ENCODE data around the gene PELI3.

The PELI3 gene

DNA sequence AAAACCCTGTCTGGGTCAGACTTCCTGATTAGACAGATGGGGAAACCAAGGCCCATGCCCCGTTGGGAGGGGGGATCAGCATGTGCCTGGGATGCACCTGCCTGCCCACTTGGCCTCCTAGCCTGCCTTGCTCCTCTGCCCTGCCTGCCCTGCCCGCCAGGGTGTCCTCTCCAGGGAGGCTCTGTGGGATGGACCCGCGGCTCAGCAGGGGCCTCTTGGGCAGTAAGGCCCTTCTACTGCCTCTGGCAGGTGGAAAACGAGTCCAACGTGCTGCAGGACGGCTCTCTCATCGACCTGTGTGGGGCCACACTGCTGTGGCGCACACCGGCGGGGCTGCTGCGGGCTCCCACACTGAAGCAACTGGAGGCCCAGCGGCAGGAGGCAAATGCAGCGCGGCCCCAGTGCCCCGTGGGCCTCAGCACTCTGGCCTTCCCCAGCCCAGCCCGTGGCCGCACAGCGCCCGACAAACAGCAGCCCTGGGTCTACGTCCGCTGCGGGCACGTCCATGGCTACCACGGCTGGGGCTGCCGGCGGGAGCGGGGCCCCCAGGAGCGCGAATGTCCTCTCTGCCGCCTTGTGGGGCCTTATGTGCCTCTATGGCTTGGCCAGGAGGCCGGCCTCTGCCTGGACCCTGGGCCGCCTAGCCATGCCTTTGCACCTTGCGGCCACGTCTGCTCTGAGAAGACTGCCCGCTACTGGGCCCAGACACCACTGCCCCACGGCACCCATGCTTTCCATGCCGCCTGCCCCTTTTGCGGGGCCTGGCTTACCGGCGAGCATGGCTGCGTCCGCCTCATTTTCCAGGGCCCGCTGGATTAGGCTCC lies 8.9 kb downstream of the PELI3 start:
- no peak overlapping the region for H3K4me3 Mint-ChIP-seq
- H3K27ac Mint-ChIP-seq = no peak overlapping the region
- DNase-seq (no peak), ATAC-seq (replicated peaks) (no peak)
- peaks cover 2 to 29% of the 10 kb centered on the region in 2 donors for H3K36me3 Mint-ChIP-seq
- no peaks in the 10 kb centered on the region for H3K9me3 Mint-ChIP-seq
- H3K27me3 Mint-ChIP-seq = no peaks in the 10 kb centered on the region
- H3K4me1 Mint-ChIP-seq = peaks cover 17 to 26% of the 10 kb centered on the region in 2 donors

GRCh38 chr11:66476173-66476840 lies 9.6 kb downstream of the PELI3 start:
- H3K4me1 Mint-ChIP-seq = peaks cover 21 to 30% of the 10 kb centered on the region in 2 donors
- peaks cover 2 to 26% of the 10 kb centered on the region in 2 donors for H3K36me3 Mint-ChIP-seq
- ATAC-seq (replicated peaks) (no peak), DNase-seq (no peak)
- no peaks in the 10 kb centered on the region for H3K27me3 Mint-ChIP-seq
- no peaks in the 10 kb centered on the region for H3K9me3 Mint-ChIP-seq
- H3K4me3 Mint-ChIP-seq = no peak overlapping the region
- peak overlapping the region; percentile 59 for H3K27ac Mint-ChIP-seq

GRCh38 chr11:66476841-66477251 lies 10.1 kb downstream of the PELI3 start:
- Mint-ChIP-seq H3K9me3 (no peaks in the 10 kb centered on the region), H3K4me1 (peaks cover 21 to 30% of the 10 kb centered on the region in 2 donors), H3K27ac (peak overlapping the region; percentile 59), H3K4me3 (no peak overlapping the region), H3K36me3 (peaks cover 2 to 26% of the 10 kb centered on the region in 2 donors), H3K27me3 (no peaks in the 10 kb centered on the region)
- ATAC-seq (replicated peaks) (no peak), DNase-seq (no peak)

- H3K4me1 Mint-ChIP-seq = peaks cover 24 to 36% of the 10 kb centered on the region in 2 donors
- H3K27ac Mint-ChIP-seq = no peak overlapping the region
- H3K36me3 Mint-ChIP-seq = peaks cover 7 to 30% of the 10 kb centered on the region in 2 donors
- H3K27me3 Mint-ChIP-seq = no peaks in the 10 kb centered on the region
- H3K4me3 Mint-ChIP-seq = no peak overlapping the region
- DNase-seq = no peak
- H3K9me3 Mint-ChIP-seq = no peaks in the 10 kb centered on the region
- no peak for ATAC-seq (replicated peaks)
These were observed 10.8 kb downstream of the PELI3 start for GRCh38 chr11:66477263-66478201.

GRCh38 chr11:66478729-66479393 lies 12.2 kb downstream of the PELI3 start:
- ATAC-seq (replicated peaks) (no peak), DNase-seq (no peak)
- Mint-ChIP-seq H3K27me3 (no peaks in the 10 kb centered on the region), H3K4me1 (peaks cover 24 to 38% of the 10 kb centered on the region in 2 donors), H3K36me3 (peaks cover 8 to 27% of the 10 kb centered on the region in 2 donors), H3K4me3 (peak overlapping the region; percentile 90 to 94), H3K27ac (peak overlapping the region; percentile 96), H3K9me3 (no peaks in the 10 kb centered on the region)

DNA sequence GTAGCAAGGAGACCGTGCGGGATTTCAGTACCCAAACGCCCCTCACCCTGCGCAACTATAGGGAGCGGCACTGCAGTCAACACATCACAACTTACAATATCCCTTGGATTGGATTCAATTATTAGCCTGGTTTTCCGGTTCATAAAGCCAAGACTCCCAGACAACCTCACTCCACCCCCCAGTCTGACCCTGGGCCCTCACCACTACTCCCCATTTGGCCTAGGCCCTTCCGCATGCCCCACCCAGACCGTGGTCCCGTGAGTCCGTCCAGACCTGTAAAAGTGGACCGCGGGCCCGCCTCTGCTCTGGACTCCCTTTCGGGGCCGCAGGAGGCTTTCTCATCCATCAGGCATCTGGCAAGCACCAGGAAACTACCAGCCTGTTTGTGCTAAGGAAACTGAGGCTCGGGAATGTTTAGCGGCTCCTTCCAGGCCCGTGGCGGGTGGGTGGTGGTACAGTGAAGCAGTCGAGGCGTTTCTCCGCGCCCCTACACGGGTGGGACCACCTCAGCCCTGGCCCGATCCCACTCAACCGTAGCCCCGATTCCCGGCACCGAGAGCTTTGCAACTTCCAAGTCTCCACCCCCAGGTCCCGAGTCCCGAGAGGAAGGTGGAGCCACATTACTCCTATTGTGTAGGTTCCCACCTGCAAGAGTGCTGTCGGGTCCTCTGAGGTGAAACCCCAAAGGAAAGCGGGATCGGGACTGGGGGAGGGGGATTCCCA lies 12.8 kb downstream of the PELI3 start:
- Mint-ChIP-seq H3K4me3 (peak overlapping the region; percentile 90 to 94), H3K9me3 (no peaks in the 10 kb centered on the region), H3K4me1 (peaks cover 24 to 38% of the 10 kb centered on the region in 2 donors), H3K36me3 (peaks cover 8 to 25% of the 10 kb centered on the region in 2 donors), H3K27ac (peak overlapping the region; percentile 96), H3K27me3 (no peaks in the 10 kb centered on the region)
- no peak for ATAC-seq (replicated peaks)
- DNase-seq = no peak

- Mint-ChIP-seq H3K36me3 (peaks cover 9 to 27% of the 10 kb centered on the region in 2 donors), H3K9me3 (no peaks in the 10 kb centered on the region)
- peak; percentile 97 for DNase-seq
These were observed 13.6 kb downstream of the PELI3 start, which contains the start of gene DPP3 for GRCh38 chr11:66480117-66480938. Gene DPP3, plus strand, starts transcription at chr11:66480434. Its CDS starts 1,767 bp downstream, at chr11:66482201.

DNA sequence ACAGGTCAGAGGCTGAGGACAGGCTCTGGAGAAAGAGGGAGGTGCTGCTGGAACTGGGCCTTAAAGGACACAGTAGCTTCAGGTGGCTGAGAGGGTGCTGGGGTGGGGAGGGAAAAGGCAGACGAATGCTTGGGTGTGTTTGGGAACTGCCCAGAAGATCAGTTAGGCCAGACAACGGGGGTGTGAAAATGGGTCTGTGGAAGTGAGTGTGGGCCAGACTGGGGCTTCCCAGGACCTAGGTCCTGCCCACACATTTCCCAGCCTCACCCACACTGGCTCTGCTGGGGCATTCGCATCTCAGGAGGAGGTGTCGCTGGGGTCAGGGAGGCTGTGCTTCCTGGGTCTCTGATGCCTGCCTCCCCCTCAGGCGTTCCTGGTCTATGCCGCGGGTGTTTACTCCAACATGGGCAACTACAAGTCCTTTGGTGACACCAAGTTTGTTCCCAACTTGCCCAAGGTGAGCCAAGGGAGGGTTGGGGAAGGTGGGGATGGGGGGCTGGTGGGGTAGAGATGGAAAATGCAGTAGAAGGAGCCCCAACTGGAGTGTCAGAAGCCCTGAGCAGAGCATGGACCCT lies 18.2 kb downstream of the PELI3 start:
- no peaks in the 10 kb centered on the region for H3K9me3 Mint-ChIP-seq
- DNase-seq = no peak
- no peaks in the 10 kb centered on the region for H3K27me3 Mint-ChIP-seq
- no peak overlapping the region for H3K27ac Mint-ChIP-seq
- ATAC-seq (replicated peaks) = no peak
- peaks cover 11 to 20% of the 10 kb centered on the region in 2 donors for H3K4me1 Mint-ChIP-seq
- H3K36me3 Mint-ChIP-seq = peaks cover 34 to 40% of the 10 kb centered on the region in 2 donors
- no peak overlapping the region for H3K4me3 Mint-ChIP-seq

More at GRCh38 chr11:66480117-66480938, 13.6 kb downstream of the PELI3 start, which contains the start of gene DPP3:
- H3K4me3 Mint-ChIP-seq = peak within 1 kb of the TSS; percentile 90 to 94
- H3K4me1 Mint-ChIP-seq = peaks cover 26 to 43% of the 10 kb centered on the region in 2 donors
- H3K27me3 Mint-ChIP-seq = no peaks in the 10 kb centered on the region
- peak; percentile 97 to 98 for ATAC-seq (replicated peaks)
- H3K27ac Mint-ChIP-seq = peak within 1 kb of the TSS; percentile 96

DNA sequence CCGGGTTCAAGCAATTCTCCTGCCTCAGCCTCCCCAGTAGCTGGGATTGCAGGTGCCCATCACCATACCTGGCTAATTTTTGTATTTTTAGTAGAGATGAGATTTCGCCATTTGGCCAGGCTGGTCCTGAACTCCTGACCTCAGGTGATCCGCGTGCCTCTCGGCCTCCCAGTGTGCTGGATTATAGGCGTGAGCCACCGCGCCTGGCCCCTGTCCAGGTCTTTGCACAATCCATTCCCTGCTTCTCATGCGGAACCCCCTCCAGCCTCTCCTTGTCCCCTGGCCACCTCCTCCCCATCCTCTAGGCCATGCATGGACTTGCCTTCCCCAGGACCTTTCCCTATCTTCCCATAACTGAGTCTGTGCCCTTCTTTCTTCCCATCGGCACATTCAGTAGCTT lies 22.3 kb downstream of the PELI3 start:
- Mint-ChIP-seq H3K27me3 (no peaks in the 10 kb centered on the region), H3K4me1 (peaks cover 3 to 5% of the 10 kb centered on the region in 2 donors), H3K9me3 (no peaks in the 10 kb centered on the region), H3K36me3 (peaks cover 47 to 58% of the 10 kb centered on the region in 2 donors), H3K27ac (no peak overlapping the region), H3K4me3 (no peak overlapping the region)
- no peak for DNase-seq
- ATAC-seq (replicated peaks) = no peak

DNA sequence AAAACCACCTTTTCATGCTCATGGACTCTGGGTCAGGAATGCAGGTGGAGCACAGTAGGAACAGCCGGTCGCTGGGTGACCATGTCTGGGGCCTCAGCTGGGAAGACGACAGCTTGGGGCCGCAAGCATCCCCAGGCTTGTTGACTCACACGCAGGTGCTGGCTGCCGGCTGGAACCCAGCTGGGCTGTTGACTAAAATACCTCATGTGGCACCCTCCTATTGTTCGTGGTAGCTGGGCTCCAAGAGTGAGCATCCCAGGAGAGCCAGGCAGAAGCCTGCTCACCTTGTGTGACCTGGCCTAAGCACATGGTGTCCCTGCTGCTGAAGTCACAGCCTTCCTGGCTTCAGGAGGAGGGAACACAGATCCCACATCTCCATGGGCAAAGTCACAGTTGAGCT lies 22.9 kb downstream of the PELI3 start:
- DNase-seq = no peak
- Mint-ChIP-seq H3K27me3 (no peaks in the 10 kb centered on the region), H3K9me3 (no peaks in the 10 kb centered on the region), H3K36me3 (peaks cover 50 to 58% of the 10 kb centered on the region in 2 donors), H3K27ac (no peak overlapping the region), H3K4me1 (peaks cover 2 to 4% of the 10 kb centered on the region in 2 donors), H3K4me3 (no peak overlapping the region)
- no peak for ATAC-seq (replicated peaks)

DNA sequence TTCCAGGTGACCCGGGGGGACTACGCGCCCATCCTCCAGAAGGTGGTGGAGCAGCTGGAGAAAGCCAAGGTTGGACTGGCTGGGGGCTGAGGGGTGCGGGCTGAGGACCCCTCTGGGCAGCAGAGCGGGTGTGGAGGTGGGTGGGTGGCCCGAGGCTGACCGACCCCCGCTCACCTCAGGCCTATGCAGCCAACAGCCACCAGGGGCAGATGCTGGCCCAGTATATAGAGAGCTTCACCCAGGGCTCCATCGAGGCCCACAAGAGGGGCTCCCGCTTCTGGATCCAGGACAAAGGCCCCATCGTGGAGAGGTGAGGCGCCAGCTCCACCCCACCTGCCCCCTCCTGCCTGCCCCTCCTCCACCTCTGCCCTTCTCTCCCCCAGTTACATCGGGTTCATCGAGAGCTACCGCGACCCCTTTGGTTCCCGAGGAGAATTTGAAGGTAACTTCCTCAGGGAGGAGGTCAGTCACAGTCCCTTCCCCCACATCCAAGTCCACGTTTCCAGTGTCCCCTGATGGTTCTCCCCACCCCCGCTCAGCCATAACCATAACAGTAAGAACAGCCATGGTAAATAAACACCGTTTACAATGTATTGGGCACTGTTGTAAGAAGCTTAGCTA lies 24.7 kb downstream of the PELI3 start:
- DNase-seq (no peak), ATAC-seq (replicated peaks) (peak; percentile 52 to 66)
- Mint-ChIP-seq H3K36me3 (peaks cover 46 to 53% of the 10 kb centered on the region in 2 donors), H3K9me3 (no peaks in the 10 kb centered on the region), H3K4me1 (no peaks in the 10 kb centered on the region), H3K27me3 (no peaks in the 10 kb centered on the region), H3K4me3 (no peak overlapping the region), H3K27ac (no peak overlapping the region)

All from stimulated activated naive B cell treated with anti-CD40 and anti-IgM and Interleukin-4, amounts not matched to agents 10 μg/mL and 1 μg/mL and 100 μg/mL, for 72 hours (primary cell).